OCI-LY1 (cell line): ENCODE measurements around the gene CA5A.

Experiments used
- EZH2 ChIP-seq: fragments of 200-600 bp; sonication (generic), shearing (Covaris generic); IDR thresholded peaks from 2 replicates; pipeline ENCODE4 v1.8.0; 2017; ENCODE audit warnings: borderline replicate concordance, mixed run types, mild to moderate bottlenecking, antibody characterized with exemption, low read length, moderate library complexity, mixed read lengths
- TF ChIP-seq, protein P1 (sequence below): fragments of 200-600 bp; sonication (generic), shearing (Covaris generic); IDR thresholded peaks from 2 replicates; pipeline ENCODE4 v1.5.1; 2017; ENCODE audit warnings: mild to moderate bottlenecking, antibody characterized with exemption, low read length, moderate library complexity, mixed read lengths

DNA sequence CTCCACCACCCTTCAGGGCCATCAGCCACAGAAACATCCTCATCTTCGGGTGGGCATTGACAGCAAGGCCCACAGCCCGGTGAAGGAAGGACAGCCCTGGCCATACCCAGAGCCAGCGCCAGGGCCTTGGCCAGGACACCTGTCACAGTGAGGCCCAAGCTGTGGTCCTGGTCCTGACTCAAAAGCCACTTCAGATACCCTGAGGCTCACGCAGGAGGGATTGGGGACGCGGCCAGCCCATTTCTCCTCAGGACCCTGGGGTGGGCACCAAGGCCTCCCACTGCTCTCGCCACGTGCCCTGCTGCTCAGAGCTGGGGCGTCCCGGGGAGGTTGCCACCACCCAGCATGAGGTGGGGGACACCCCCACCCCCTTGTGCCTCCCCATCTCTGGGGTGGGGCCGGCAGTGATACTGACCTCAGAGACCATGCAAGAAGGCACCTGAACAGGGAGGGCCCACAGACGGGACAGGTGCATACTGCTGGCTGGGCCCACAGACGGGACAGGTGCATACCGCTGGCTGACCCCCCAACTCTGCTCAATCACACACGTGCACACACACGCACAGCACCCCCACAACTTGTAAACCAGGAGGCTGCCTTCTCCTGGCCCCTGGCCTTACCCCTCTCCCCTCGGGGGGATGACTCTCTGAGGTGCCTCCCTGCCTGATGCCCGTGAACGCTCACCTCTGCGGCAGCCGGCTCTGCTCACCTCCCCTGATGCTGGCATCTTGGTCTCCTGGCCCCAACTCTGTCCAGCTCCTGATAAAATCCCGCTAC lies 81.2 kb downstream of the CA5A start:
- TF ChIP-seq, protein P1, sequence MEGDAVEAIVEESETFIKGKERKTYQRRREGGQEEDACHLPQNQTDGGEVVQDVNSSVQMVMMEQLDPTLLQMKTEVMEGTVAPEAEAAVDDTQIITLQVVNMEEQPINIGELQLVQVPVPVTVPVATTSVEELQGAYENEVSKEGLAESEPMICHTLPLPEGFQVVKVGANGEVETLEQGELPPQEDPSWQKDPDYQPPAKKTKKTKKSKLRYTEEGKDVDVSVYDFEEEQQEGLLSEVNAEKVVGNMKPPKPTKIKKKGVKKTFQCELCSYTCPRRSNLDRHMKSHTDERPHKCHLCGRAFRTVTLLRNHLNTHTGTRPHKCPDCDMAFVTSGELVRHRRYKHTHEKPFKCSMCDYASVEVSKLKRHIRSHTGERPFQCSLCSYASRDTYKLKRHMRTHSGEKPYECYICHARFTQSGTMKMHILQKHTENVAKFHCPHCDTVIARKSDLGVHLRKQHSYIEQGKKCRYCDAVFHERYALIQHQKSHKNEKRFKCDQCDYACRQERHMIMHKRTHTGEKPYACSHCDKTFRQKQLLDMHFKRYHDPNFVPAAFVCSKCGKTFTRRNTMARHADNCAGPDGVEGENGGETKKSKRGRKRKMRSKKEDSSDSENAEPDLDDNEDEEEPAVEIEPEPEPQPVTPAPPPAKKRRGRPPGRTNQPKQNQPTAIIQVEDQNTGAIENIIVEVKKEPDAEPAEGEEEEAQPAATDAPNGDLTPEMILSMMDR, result no peak
- no peak for TF ChIP-seq EZH2
